Daoy (cell line): ENCODE data around the gene DHX8. TPM values are rescaled to one million over a fixed set of nuclear protein-coding genes. Genes with fewer than 3 reads are reported as not detected.

Experiments
- DNase-seq: peaks from one replicate; pipeline ENCODE4 v3.0.0-alpha.2; 2015; ENCODE audit warnings: low read depth
- total RNA-seq: library from RNA; depleted of rRNA; stranded (reverse); fragments of >200 nt; shearing (Covaris generic); gene quantifications from 2 replicates; pipeline ENCODE4 v1.2.3, GENCODE V29; 2014; rRNA removed

The DHX8 gene
- total RNA-seq, 1 experiment from 2014 or later: 23.0 TPM

- no peak for DNase-seq
These were observed 90.6 kb downstream of the DHX8 start for GRCh38 chr17:43574348-43574747.

DNA sequence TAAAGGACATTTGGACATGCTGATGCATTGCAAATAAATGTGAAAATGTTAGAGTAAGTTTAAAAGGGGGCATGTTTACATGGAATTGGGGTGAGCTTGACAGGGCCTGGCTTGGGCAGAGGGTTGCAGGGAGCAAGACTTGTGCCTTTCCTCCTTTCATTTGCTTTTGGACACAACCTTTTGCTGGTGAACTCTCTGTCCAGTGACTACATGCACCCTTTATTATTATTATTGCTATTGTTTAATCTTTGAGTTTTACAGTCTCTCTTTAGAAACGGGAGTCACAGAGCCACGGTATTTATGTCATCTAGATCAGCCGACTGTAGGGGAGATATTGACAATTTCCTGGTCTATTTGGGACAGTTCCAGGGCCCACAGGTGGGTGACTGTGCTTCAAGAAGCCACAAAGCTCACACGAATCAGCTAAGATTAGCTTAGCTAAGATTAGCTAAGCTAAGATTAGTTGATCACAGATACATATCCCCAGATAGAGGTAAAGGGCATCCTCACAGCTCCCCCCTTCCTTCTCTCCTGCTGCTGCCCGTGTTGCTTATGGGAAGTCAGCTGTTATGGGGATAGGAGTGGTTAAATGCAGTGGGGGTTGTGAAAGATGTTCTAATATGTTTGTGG lies 91.2 kb downstream of the DHX8 start:
- DNase-seq: peak; percentile 23

Other genes starting within 250 kb of the DHX8 start
- not detected in 2 replicates for gene RNU2-1, start 250.0 kb upstream of the DHX8 start, total RNA-seq
- gene ARL4D, start 85.0 kb upstream of the DHX8 start, total RNA-seq: 7.0 and 12.8 TPM in 2 replicates
- 27.7 and 51.4 TPM in 2 replicates for gene ETV4, start 62.4 kb downstream of the DHX8 start, total RNA-seq
- 8.6 and 13.1 TPM in 2 replicates for gene MEOX1, start 177.9 kb downstream of the DHX8 start, total RNA-seq